HepG2 (cell line): Measurements from ENCODE around the gene STRN4. TPM values are rescaled to one million over a fixed set of nuclear protein-coding genes. Genes with fewer than 3 reads are reported as not detected.

Experiments
- ATAC-seq: fragments of 200-7000 bp; cut with Tn5 transposase; 3 replicates; pipeline ENCODE4 v1.9.1; 2020; ENCODE audit warnings: mild to moderate bottlenecking, moderate library complexity
- BruUV-seq: library from RNA; stranded (reverse); fragments of 400-500 nt; replicated peaks from 2 replicates; lab custom pipeline; 2021; lab: Mats Ljungman, UMichigan
- CTCF ChIA-PET: fragments of 300-600 bp; formaldehyde crosslinking; extraction: SDS; loops from one replicate; lab custom pipeline; 2021; ENCODE audit warnings: low total read pairs, inconsistent platforms, low intra/inter-chr PET ratio; lab: Yijun Ruan, JAX
- POLR2A ChIA-PET: fragments of 350-600 bp; sonication (Branson Sonifier 250); formaldehyde crosslinking; loops from one replicate; lab custom pipeline; 2020; ENCODE audit warnings: antibody characterized with exemption, inconsistent platforms; lab: Yijun Ruan, JAX
- DNase-seq: peaks from one replicate; pipeline ENCODE4 v3.0.0-alpha.2; 2015; ENCODE audit warnings: low spot score
- FAIRE-seq: peaks from 3 replicates; lab custom pipeline; 2011; peaks lifted over from hg19 to GRCh38; lab: Jason Lieb, UNC
- H2AFZ ChIP-seq: one replicate; pipeline ENCODE4 v1.6.1; 2011; ENCODE audit warnings: low read length, inconsistent platforms
- H3K27ac ChIP-seq: fragments of 300-600 bp; 3 replicates; pipeline ENCODE4 v1.8.0; 2011; ENCODE audit warnings: mixed run types, mild to moderate bottlenecking, mixed read lengths, low read length, inconsistent platforms; ENCODE audit not compliant: insufficient read depth; ENCODE audit errors: extremely low read length
- H3K27me3 ChIP-seq, 2 experiments: fragments of 200-600 bp in 1 of 2; 2 replicates in 1 of 2; 3 replicates in 1 of 2; pipeline versions ENCODE4 v1.6.0 to v1.8.0; 2011; ENCODE audit warnings: low read length in 2 of 2, mild to moderate bottlenecking in 2 of 2, moderate library complexity in 2 of 2, inconsistent platforms in 1 of 2; ENCODE audit not compliant: insufficient read depth in 2 of 2, control insufficient read depth in 1 of 2
- H3K36me3 ChIP-seq, 2 experiments: fragments of 200-600 bp in 1 of 2; replicated peaks in 1 of 2; 2 replicates in 1 of 2; 3 replicates in 1 of 2; pipeline versions ENCODE4 v1.5.1 to v1.8.0; 2011; ENCODE audit warnings: low read length in 2 of 2, inconsistent platforms in 1 of 2; ENCODE audit not compliant: insufficient read depth in 2 of 2, control insufficient read depth in 1 of 2
- H3K4me1 ChIP-seq: 2 replicates; pipeline ENCODE4 v1.5.1; 2012; ENCODE audit warnings: low read length, inconsistent platforms; ENCODE audit not compliant: insufficient read depth
- H3K4me2 ChIP-seq: 2 replicates; pipeline ENCODE4 v1.6.0; 2011; ENCODE audit warnings: low read depth, low read length, inconsistent platforms
- H3K4me3 ChIP-seq, 3 experiments: fragments of 200-600 bp in 1 of 3; sonication (generic), shearing (Covaris generic) in 1 of 3; replicated peaks in 1 of 3; 2 replicates each; pipeline ENCODE4 v1.5.1; 2011 to 2016; ENCODE audit warnings: low read length in 3 of 3, inconsistent platforms in 2 of 3, low read depth in 2 of 3, mild to moderate bottlenecking in 2 of 3, control low read depth in 1 of 3, mixed read lengths in 1 of 3; ENCODE audit not compliant: insufficient read depth in 1 of 3
- H3K79me2 ChIP-seq: one replicate; pipeline ENCODE4 v1.6.1; 2011; ENCODE audit warnings: low read length, inconsistent platforms; ENCODE audit not compliant: insufficient read depth
- H3K9ac ChIP-seq: 2 replicates; pipeline ENCODE4 v1.6.0; 2011; ENCODE audit warnings: mild to moderate bottlenecking, low read depth, low read length, inconsistent platforms; ENCODE audit not compliant: insufficient read depth
- H3K9me3 ChIP-seq: 2 replicates; pipeline ENCODE4 v1.5.1; 2012; ENCODE audit warnings: mild to moderate bottlenecking, low read length
- H4K20me1 ChIP-seq: 2 replicates; pipeline ENCODE4 v1.6.0; 2011; ENCODE audit warnings: inconsistent platforms, mild to moderate bottlenecking, low read length, moderate library complexity; ENCODE audit not compliant: insufficient read depth
- MBD4 ChIP-seq: IDR thresholded peaks from 2 replicates; pipeline ENCODE4 v1.6.1; 2012; ENCODE audit warnings: low read length, inconsistent platforms, borderline replicate concordance
- RNF2 ChIP-seq: fragments of 450-650 bp; conservative IDR thresholded peaks from 2 replicates; pipeline ENCODE4 v1.6.1; 2016; ENCODE audit warnings: low read depth
- ZNF136 ChIP-seq: sonication (generic); formaldehyde crosslinking; IDR thresholded peaks from 2 replicates; pipeline ENCODE4 v1.8.1; 2022; ENCODE audit warnings: low read depth, mild to moderate bottlenecking, moderate library complexity, missing genetic modification reagents
- ZNF335 ChIP-seq: sonication (generic); formaldehyde crosslinking; IDR thresholded peaks from 2 replicates; pipeline ENCODE4 v1.4.0; 2020; ENCODE audit warnings: missing genetic modification reagents
- ZNF629 ChIP-seq: sonication (generic); formaldehyde crosslinking; conservative IDR thresholded peaks from 2 replicates; pipeline ENCODE4 v1.5.0; 2020; ENCODE audit warnings: missing genetic modification reagents
- ZNF674 ChIP-seq: sonication (generic); formaldehyde crosslinking; IDR thresholded peaks from 2 replicates; pipeline ENCODE4 v1.5.0; 2020; ENCODE audit warnings: low read depth, mild to moderate bottlenecking, missing genetic modification reagents
- ZNF766 ChIP-seq: sonication (generic); formaldehyde crosslinking; IDR thresholded peaks from 2 replicates; pipeline ENCODE4 v1.5.0; 2020; ENCODE audit warnings: missing genetic modification reagents, borderline replicate concordance
- ZNF768 ChIP-seq: sonication (generic); formaldehyde crosslinking; IDR thresholded peaks from 2 replicates; pipeline ENCODE4 v1.4.0; 2020; ENCODE audit warnings: missing genetic modification reagents
- ZSCAN30 ChIP-seq: sonication (generic); formaldehyde crosslinking; IDR thresholded peaks from 2 replicates; pipeline ENCODE4 v1.5.0; 2020; ENCODE audit warnings: mild to moderate bottlenecking, missing genetic modification reagents
- WGBS: methylation state at CpG from one replicate; pipeline ENCODE4 v1.1.6; 2017; ENCODE audit warnings: low lambda C conversion rate; 5-methylcytosine and 5-hydroxymethylcytosine counted together
- in situ Hi-C: cut with HindIII; loops from 2 replicates; pipeline ENCODE4 v1.10.0; 2017; ENCODE audit warnings: low pct_unique_long_range_greater_than_20kb; ENCODE audit not compliant: extremely low pct_ligation_motif_present
- intact Hi-C: fragments of 100-400 bp; cut with micrococcal nuclease; formaldehyde crosslinking; loops from one replicate; pipeline ENCODE4 v1.10.0; 2022; ENCODE audit not compliant: unreplicated experiment
- polyA plus RNA-seq, 8 experiments: library from polyadenylated mRNA; depleted of rRNA in 3 of 8; stranded (reverse) in 7 of 8; unstranded in 1 of 8; fragments of >200 nt; fragmentation: Illumina TruSeq in 4 of 8; extraction: Trizol in 4 of 8; gene quantifications; 2 replicates each; pipeline versions ENCODE4 v1.2.1 to v1.2.3, GENCODE V29; 2011 to 2016; ENCODE audit warnings: low read depth in 4 of 8, missing spikeins in 1 of 8, mixed read lengths in 1 of 8; ENCODE audit not compliant: insufficient read depth in 1 of 8
- total RNA-seq, 5 experiments: library from RNA; depleted of rRNA; stranded (reverse); fragments of >200 nt; fragmentation: Illumina TruSeq; extraction: Trizol; gene quantifications; 2 replicates each; pipeline ENCODE4 v1.2.3, GENCODE V29; 2016; ENCODE audit warnings: low read depth in 1 of 5

STRN4 gene
- total and polyA plus RNA-seq, 2 of the 13 experiments (the other 11 are each of a cell fraction or from before 2014, with no cell fraction given): 43.1 to 57.3 TPM

- no peak for TF ChIP-seq ZNF674 (CRISPR knock-in tag)
- no peak for TF ChIP-seq ZSCAN30 (CRISPR knock-in tag)
- TF ChIP-seq ZNF766: no peak
- no peak for TF ChIP-seq ZNF136 (CRISPR knock-in tag)
- TF ChIP-seq MBD4: no peak
- no peak for TF ChIP-seq ZNF335 (CRISPR knock-in tag)
Observed at GRCh38 chr19:46700704-46701103, 45.5 kb downstream of the STRN4 start (continued).

GRCh38 chr19:46698395-46699321, 47.6 kb downstream of the STRN4 start:
- POLR2A ChIA-PET: no interaction called here
- CTCF ChIA-PET: no interaction called here

More at GRCh38 chr19:46698395-46699321, 47.6 kb downstream of the STRN4 start:
- no peak for ATAC-seq
- TF ChIP-seq ZNF629 (CRISPR knock-in tag) (peak; percentile 74), RNF2 (no peak), ZNF768 (CRISPR knock-in tag) (peak; percentile 63; the same call in 1 of the 2 replicates)
- TF ChIP-seq, all 625 proteins: peak for 2
- Histone ChIP-seq H3K36me3 (peaks cover 27 to 67% of the 10 kb centered on the region in 2 experiments; a peak in 4 of 5 replicates), H3K79me2 (no peaks in the 10 kb centered on the region), H3K4me2 (no peak overlapping the region), H3K9ac (no peak overlapping the region), H4K20me1 (no peaks in the 10 kb centered on the region), H3K27ac (no peak overlapping the region), H3K9me3 (no peaks in the 10 kb centered on the region), H3K4me1 (no peaks in the 10 kb centered on the region), H3K4me3 (no peak overlapping the region), H2AFZ (no peak overlapping the region), H3K27me3 (no peaks in the 10 kb centered on the region)
- WGBS: 97% methylated on average over 11 of the region's 11 CpGs
- in situ Hi-C loops (no loop called here), intact Hi-C loops (no loop called here)
- no peak for FAIRE-seq
- no peak for DNase-seq
- no TSS peak for BruUV-seq
